RWPE1 (cell line): ENCODE measurements around the gene ADGRF1.

Experiments
- CTCF ChIA-PET: fragments of 350-600 bp; sonication (Branson Sonifier 250); formaldehyde crosslinking; extraction: SDS; loops from one replicate; lab custom pipeline; 2021; lab: Yijun Ruan, JAX
- POLR2A ChIA-PET: fragments of 400-600 bp; formaldehyde crosslinking; extraction: SDS; loops from one replicate; lab custom pipeline; 2020; ENCODE audit warnings: antibody characterized with exemption; ENCODE audit not compliant: low non-redundant PET; lab: Yijun Ruan, JAX
- DNase-seq: peaks from one replicate; pipeline ENCODE4 v3.0.0; 2012; ENCODE audit warnings: low spot score
- H3K27ac ChIP-seq: fragments of 450-650 bp; 2 replicates; pipeline ENCODE4 v1.5.1; 2017
- CTCF ChIP-seq: fragments of 450-650 bp; conservative IDR thresholded peaks from 2 replicates; pipeline ENCODE4 v1.5.1; 2017; ENCODE audit warnings: low read depth, mild to moderate bottlenecking

Gene ADGRF1

GRCh38 chr6:47043286-47043685 is 1.2 kb upstream of the ADGRF1 start:
- ChIA-PET POLR2A (no interaction called here), CTCF (interaction anchor here (0.6 to 1.4 kb wide), 4 partner anchors 50 to 212 kb away, joined by 3 to 4 read pairs (median 4); no protein-coding TSS in a partner anchor)
- TF ChIP-seq CTCF = no peak
- no peak for DNase-seq
- no peak overlapping the region for H3K27ac ChIP-seq

- TF ChIP-seq CTCF = no peak
- H3K27ac ChIP-seq = no peak overlapping the region
- no peak for DNase-seq
- ChIA-PET POLR2A (no interaction called here), CTCF (interaction anchor here (0.7 to 1.2 kb wide), 4 partner anchors 10 to 382 kb away, joined by 3 to 5 read pairs (median 4); no protein-coding TSS in a partner anchor)
Observed at GRCh38 chr6:47041741-47042140, 391 bp downstream of the ADGRF1 start.

- TF ChIP-seq CTCF = no peak
- CTCF ChIA-PET = interaction anchor here (1.5 kb wide), 1 partner anchor 186 kb away, joined by 6 read pairs; no protein-coding TSS in a partner anchor
- peak; percentile 84 for DNase-seq
- peak overlapping the region; percentile 26 for H3K27ac ChIP-seq
- POLR2A ChIA-PET = no interaction called here
Observed at GRCh38 chr6:47034926-47035325, 7.2 kb downstream of the ADGRF1 start.

GRCh38 chr6:47034421-47034820 is 7.7 kb downstream of the ADGRF1 start:
- no peak for TF ChIP-seq CTCF
- CTCF ChIA-PET = interaction anchor here (0.8 to 1.5 kb wide), 2 partner anchors 13 to 185 kb away, joined by 3 to 6 read pairs; no protein-coding TSS in a partner anchor
- DNase-seq = no peak
- POLR2A ChIA-PET = no interaction called here
- H3K27ac ChIP-seq = peak overlapping the region; percentile 26

- no peak for DNase-seq
- no peak overlapping the region for H3K27ac ChIP-seq
- TF ChIP-seq CTCF = no peak
- ChIA-PET CTCF (interaction anchor here (0.7 to 1.5 kb wide), 3 partner anchors 13 to 184 kb away, joined by 3 to 6 read pairs (median 3); no protein-coding TSS in a partner anchor), POLR2A (interaction anchor here (0.6 kb wide), 1 partner anchor 15 kb away, joined by 3 read pairs; no protein-coding TSS in a partner anchor)
Observed at GRCh38 chr6:47032974-47033765, 9.0 kb downstream of the ADGRF1 start.

GRCh38 chr6:47031656-47032055 is 10.5 kb downstream of the ADGRF1 start:
- H3K27ac ChIP-seq = no peak overlapping the region
- ChIA-PET CTCF (interaction anchor here (1.2 kb wide), 1 partner anchor 11 kb away, joined by 3 read pairs; the partner anchor contains the start of gene ADGRF1), POLR2A (no interaction called here)
- TF ChIP-seq CTCF = no peak
- DNase-seq = no peak
